Measurements from ENCODE around the gene TRIM40.

GRCh38 chr6:30185846-30186484 is 50.0 kb downstream of the TRIM40 start:
- no peak for TF ChIP-seq GATA2 (IDR thresholded peaks at IDR 0.05; ENCODE audit: low read depth, low read length)
- TF ChIP-seq GATA3 (IDR thresholded peaks at IDR 0.05; ENCODE audit: low read depth, low read length) = no peak
